ENCODE measurements around the gene LARP1B.

The LARP1B gene

DNA sequence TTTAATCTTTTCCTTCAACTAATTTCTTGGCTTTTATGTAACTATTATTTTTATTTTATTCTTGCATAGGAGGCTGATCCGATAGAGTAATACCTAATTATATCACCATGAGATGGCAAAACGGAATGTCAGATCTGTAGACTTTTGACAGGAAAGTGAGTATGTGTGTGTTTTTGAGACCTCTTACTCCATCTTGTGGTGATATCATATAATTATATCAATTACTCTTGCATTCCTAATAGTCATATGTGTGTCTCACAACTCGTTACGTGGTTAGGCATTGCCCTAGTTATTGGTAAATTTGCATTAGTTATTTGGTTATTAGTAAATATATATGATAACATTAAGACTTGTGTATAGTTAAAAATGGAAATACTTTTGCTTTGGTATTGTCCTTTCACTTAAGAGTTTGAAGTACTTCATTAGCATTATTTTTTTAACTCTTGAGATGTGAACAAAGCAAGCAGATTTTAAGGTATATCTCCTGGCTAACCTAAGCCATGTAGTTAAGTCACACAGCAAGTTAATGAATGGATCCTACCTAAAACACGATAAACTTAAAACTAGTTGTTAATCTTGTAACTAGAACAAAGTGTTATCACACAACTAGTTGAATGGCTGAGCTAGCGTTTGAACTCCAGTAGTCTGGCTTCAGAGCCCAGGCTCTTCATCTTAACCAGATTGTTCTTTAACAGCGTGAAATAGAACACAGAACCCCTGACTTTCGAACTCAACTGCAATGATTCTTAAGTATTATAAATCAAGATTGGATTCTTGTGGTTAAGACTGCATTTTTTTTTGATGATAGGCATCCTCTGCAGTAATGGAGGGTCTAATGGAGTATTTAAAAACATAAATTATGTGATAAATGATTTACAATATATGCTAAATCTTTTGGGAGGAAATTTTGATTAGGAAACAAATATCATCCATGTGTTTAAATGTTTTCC lies 159.4 kb downstream of the LARP1B start:
- Histone ChIP-seq H2BK12ac (ENCODE audit: low read length) (no peak overlapping the region), H2AK5ac (ENCODE audit: low read length) (no peak overlapping the region), H3K14ac (ENCODE audit: low read length) (no peak overlapping the region), H3K27me3 (ENCODE audit: insufficient read depth, low read length) (no peaks in the 10 kb centered on the region), H4K8ac (ENCODE audit: low read depth, low read length) (no peak overlapping the region), H3K4me2 (ENCODE audit: low read length) (no peak overlapping the region), H3K23ac (ENCODE audit: low read length) (no peak overlapping the region), H4K91ac (ENCODE audit: low read depth, low read length) (no peak overlapping the region), H2BK5ac (ENCODE audit: low read depth, low read length, poor library complexity) (no peak overlapping the region), H3K4me1 (ENCODE audit: control insufficient read depth in 1 of 2, insufficient read depth in 2 of 2, low read length in 2 of 2) (peaks cover 0 to 2% of the 10 kb centered on the region in 2 experiments), H3K4ac (ENCODE audit: low read depth, low read length) (no peak overlapping the region), H3K9me3 (ENCODE audit: insufficient read depth, low read depth, low read length) (no peaks in the 10 kb centered on the region), H2BK120ac (ENCODE audit: insufficient read depth, low read length, poor library complexity) (no peak overlapping the region), H3K79me1 (ENCODE audit: low read length) (no peaks in the 10 kb centered on the region), H3K9ac (ENCODE audit: low read length) (no peak overlapping the region), H4K12ac (ENCODE audit: low read depth, low read length) (no peak overlapping the region), H3K36me3 (ENCODE audit: control insufficient read depth in 1 of 2, insufficient read depth in 2 of 2, low read length in 2 of 2) (no peaks in the 10 kb centered on the region), H3K79me2 (ENCODE audit: control insufficient read depth, insufficient read depth, low read length, poor library complexity) (no peaks in the 10 kb centered on the region), H3K18ac (ENCODE audit: low read length) (no peak overlapping the region), H3K4me3 (ENCODE audit: low read depth, low read length) (no peak overlapping the region), H3K27ac (ENCODE audit: low read depth, low read length) (no peak overlapping the region), H2AFZ (ENCODE audit: insufficient read depth, low read length, poor library complexity) (no peak overlapping the region)
- WGBS (ENCODE audit: extremely low coverage, insufficient coverage, insufficient read length): no CpG with 5 or more reads among the region's 8 CpGs
- peak in 1 of 2 donors; percentile 51 for DNase-seq

DNA sequence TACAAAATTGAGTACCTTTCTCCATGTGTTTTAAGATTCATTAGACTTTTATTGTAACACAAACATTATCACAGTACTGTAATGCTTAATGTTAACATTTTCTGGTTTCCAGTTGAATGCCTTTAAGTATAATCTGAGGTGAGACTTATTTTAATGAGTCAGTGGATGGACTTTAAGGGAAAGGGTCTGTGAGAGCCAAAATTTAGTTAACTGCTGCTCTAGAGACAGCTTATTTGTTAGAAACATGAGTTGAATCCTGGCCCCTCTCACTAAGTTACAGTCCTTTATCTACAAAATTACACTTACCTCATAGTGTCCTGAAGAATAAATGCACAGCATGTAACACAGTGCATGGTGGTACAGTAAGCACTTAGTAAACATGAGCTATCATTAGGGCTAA lies 160.5 kb downstream of the LARP1B start:
- Histone ChIP-seq H3K79me1 (ENCODE audit: low read length) (no peaks in the 10 kb centered on the region), H3K14ac (ENCODE audit: low read length) (no peak overlapping the region), H2AFZ (ENCODE audit: insufficient read depth, low read length, poor library complexity) (no peak overlapping the region), H3K27ac (ENCODE audit: low read depth, low read length) (no peak overlapping the region), H2BK12ac (ENCODE audit: low read length) (no peak overlapping the region), H3K4ac (ENCODE audit: low read depth, low read length) (no peak overlapping the region), H3K27me3 (ENCODE audit: insufficient read depth, low read length) (no peaks in the 10 kb centered on the region), H3K4me2 (ENCODE audit: low read length) (no peak overlapping the region), H2BK120ac (ENCODE audit: insufficient read depth, low read length, poor library complexity) (no peak overlapping the region), H3K9ac (ENCODE audit: low read length) (no peak overlapping the region), H3K23ac (ENCODE audit: low read length) (no peak overlapping the region), H3K9me3 (ENCODE audit: insufficient read depth, low read depth, low read length) (no peaks in the 10 kb centered on the region), H3K18ac (ENCODE audit: low read length) (no peak overlapping the region), H4K91ac (ENCODE audit: low read depth, low read length) (no peak overlapping the region), H4K8ac (ENCODE audit: low read depth, low read length) (no peak overlapping the region), H2BK5ac (ENCODE audit: low read depth, low read length, poor library complexity) (no peak overlapping the region), H3K4me1 (ENCODE audit: control insufficient read depth in 1 of 2, insufficient read depth in 2 of 2, low read length in 2 of 2) (peaks cover 0 to 2% of the 10 kb centered on the region in 2 experiments), H3K79me2 (ENCODE audit: control insufficient read depth, insufficient read depth, low read length, poor library complexity) (no peaks in the 10 kb centered on the region), H4K12ac (ENCODE audit: low read depth, low read length) (no peak overlapping the region), H2AK5ac (ENCODE audit: low read length) (no peak overlapping the region), H3K36me3 (ENCODE audit: control insufficient read depth in 1 of 2, insufficient read depth in 2 of 2, low read length in 2 of 2) (no peaks in the 10 kb centered on the region), H3K4me3 (ENCODE audit: low read depth, low read length) (no peak overlapping the region)
- no peak for DNase-seq

DNA sequence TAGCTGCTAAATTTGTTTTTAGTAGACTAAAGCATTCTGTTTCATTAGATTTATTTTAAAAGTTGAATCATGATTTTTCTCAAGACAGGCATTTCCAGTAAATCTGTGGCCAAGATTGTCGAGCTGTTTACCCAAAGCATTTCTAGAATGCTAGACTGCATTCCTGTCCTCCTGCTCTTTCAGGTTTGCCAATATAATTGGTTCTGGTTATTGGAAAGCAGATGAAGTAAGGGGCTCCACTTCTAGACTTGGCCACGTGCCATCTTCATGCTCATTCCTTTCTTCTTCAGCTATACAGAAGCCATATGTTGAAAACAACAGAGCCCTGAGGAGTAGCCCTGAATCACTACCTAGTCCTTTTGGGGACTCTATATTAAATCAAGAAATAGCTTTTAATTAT lies 164.0 kb downstream of the LARP1B start:
- no CpG with 5 or more reads among the region's 2 CpGs for WGBS (ENCODE audit: extremely low coverage, insufficient coverage, insufficient read length)
- Histone ChIP-seq H3K4ac (ENCODE audit: low read depth, low read length) (no peak overlapping the region), H4K12ac (ENCODE audit: low read depth, low read length) (no peak overlapping the region), H3K4me2 (ENCODE audit: low read length) (no peak overlapping the region), H3K9ac (ENCODE audit: low read length) (no peak overlapping the region), H3K14ac (ENCODE audit: low read length) (no peak overlapping the region), H3K4me3 (ENCODE audit: low read depth, low read length) (no peak overlapping the region), H4K8ac (ENCODE audit: low read depth, low read length) (no peak overlapping the region), H3K18ac (ENCODE audit: low read length) (no peak overlapping the region), H3K4me1 (ENCODE audit: control insufficient read depth in 1 of 2, insufficient read depth in 2 of 2, low read length in 2 of 2) (peaks cover 7 to 13% of the 10 kb centered on the region in 2 experiments), H3K27me3 (ENCODE audit: insufficient read depth, low read length) (no peaks in the 10 kb centered on the region), H3K9me3 (ENCODE audit: insufficient read depth, low read depth, low read length) (no peaks in the 10 kb centered on the region), H3K79me1 (ENCODE audit: low read length) (peaks cover 8% of the 10 kb centered on the region), H3K36me3 (ENCODE audit: control insufficient read depth in 1 of 2, insufficient read depth in 2 of 2, low read length in 2 of 2) (no peaks in the 10 kb centered on the region), H2BK120ac (ENCODE audit: insufficient read depth, low read length, poor library complexity) (no peak overlapping the region), H3K27ac (ENCODE audit: low read depth, low read length) (no peak overlapping the region), H2BK5ac (ENCODE audit: low read depth, low read length, poor library complexity) (no peak overlapping the region), H2AFZ (ENCODE audit: insufficient read depth, low read length, poor library complexity) (no peak overlapping the region), H3K23ac (ENCODE audit: low read length) (no peak overlapping the region), H2BK12ac (ENCODE audit: low read length) (no peak overlapping the region), H3K79me2 (ENCODE audit: control insufficient read depth, insufficient read depth, low read length, poor library complexity) (no peaks in the 10 kb centered on the region), H2AK5ac (ENCODE audit: low read length) (no peak overlapping the region), H4K91ac (ENCODE audit: low read depth, low read length) (no peak overlapping the region)
- DNase-seq: peak; percentile 32 to 68

DNA sequence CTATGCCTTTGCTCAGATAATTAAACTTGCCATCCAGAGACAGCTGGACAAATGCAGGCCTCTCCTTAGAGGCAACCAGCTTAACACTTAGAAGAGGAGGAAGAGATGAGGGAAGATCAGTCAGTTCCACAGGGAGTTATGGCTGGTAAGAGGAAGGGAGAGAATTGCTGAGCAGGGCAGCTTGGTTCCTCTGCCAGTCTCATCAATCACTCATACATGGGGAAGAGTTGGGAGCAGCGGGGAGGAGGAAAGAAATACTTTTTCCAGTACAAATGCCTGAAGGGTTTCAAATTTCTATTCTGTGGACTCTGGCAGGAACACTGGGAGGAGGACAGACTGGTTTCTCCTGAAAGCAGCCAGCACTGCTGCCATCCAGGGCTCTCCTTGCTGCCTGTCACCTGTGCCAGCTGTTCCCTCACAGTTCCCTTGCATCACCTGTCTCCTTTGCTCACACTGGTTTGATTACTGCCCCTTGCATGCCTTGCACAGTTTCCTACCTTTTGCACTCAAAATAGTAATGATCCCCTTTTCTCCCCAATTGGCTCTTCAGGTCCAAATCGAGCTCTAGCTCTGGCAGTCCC lies 167.0 kb downstream of the LARP1B start:
- H2AFZ ChIP-seq (ENCODE audit: insufficient read depth, low read length, poor library complexity): no peak overlapping the region
- WGBS (ENCODE audit: extremely low coverage, insufficient coverage, insufficient read length): no CpG with 5 or more reads among the region's 2 CpGs
- H4K12ac ChIP-seq (ENCODE audit: low read depth, low read length): no peak overlapping the region
- no peak overlapping the region for H3K4ac ChIP-seq (ENCODE audit: low read depth, low read length)
- H4K8ac ChIP-seq (ENCODE audit: low read depth, low read length): no peak overlapping the region
- H2BK12ac ChIP-seq (ENCODE audit: low read length): no peak overlapping the region
- no peaks in the 10 kb centered on the region for H3K79me2 ChIP-seq (ENCODE audit: control insufficient read depth, insufficient read depth, low read length, poor library complexity)
- H3K9ac ChIP-seq (ENCODE audit: low read length): no peak overlapping the region
- DNase-seq: peak; percentile 13 to 62
- peak overlapping the region; percentile 0 for H3K27ac ChIP-seq (ENCODE audit: low read depth, low read length)
- peaks cover 8% of the 10 kb centered on the region for H3K79me1 ChIP-seq (ENCODE audit: low read length)
- H2BK120ac ChIP-seq (ENCODE audit: insufficient read depth, low read length, poor library complexity): no peak overlapping the region
- no peak overlapping the region for H4K91ac ChIP-seq (ENCODE audit: low read depth, low read length)
- no peak overlapping the region for H3K14ac ChIP-seq (ENCODE audit: low read length)
- no peaks in the 10 kb centered on the region for H3K36me3 ChIP-seq (ENCODE audit: control insufficient read depth in 1 of 2, insufficient read depth in 2 of 2, low read length in 2 of 2)
- H3K4me1 ChIP-seq (ENCODE audit: control insufficient read depth in 1 of 2, insufficient read depth in 2 of 2, low read length in 2 of 2): peaks cover 7 to 13% of the 10 kb centered on the region in 2 experiments
- peak overlapping the region; percentile 16 for H3K4me2 ChIP-seq (ENCODE audit: low read length)
- no peaks in the 10 kb centered on the region for H3K9me3 ChIP-seq (ENCODE audit: insufficient read depth, low read depth, low read length)
- H3K23ac ChIP-seq (ENCODE audit: low read length): no peak overlapping the region
- no peak overlapping the region for H2AK5ac ChIP-seq (ENCODE audit: low read length)
- no peak overlapping the region for H3K4me3 ChIP-seq (ENCODE audit: low read depth, low read length)
- no peaks in the 10 kb centered on the region for H3K27me3 ChIP-seq (ENCODE audit: insufficient read depth, low read length)
- H2BK5ac ChIP-seq (ENCODE audit: low read depth, low read length, poor library complexity): no peak overlapping the region
- H3K18ac ChIP-seq (ENCODE audit: low read length): no peak overlapping the region
